ENCODE results near the gene REM1. TPM values are rescaled to one million over a fixed set of nuclear protein-coding genes. Genes with fewer than 3 reads are reported as not detected.

REM1 gene
- total RNA-seq, 1 donor from 2014 or later: not detected

GRCh38 chr20:31440012-31440659 is 35.0 kb upstream of the REM1 start, which contains the start of gene DEFB123:
TSS of gene DEFB123 (plus strand) at chr20:31440632. CDS start at chr20:31440699, 67 bp downstream.
- H3K36me3 Mint-ChIP-seq (ENCODE audit: unreplicated experiment): no peaks in the 10 kb centered on the region
- no peak within 1 kb of the TSS for H3K4me3 Mint-ChIP-seq (ENCODE audit: unreplicated experiment)
- TF ChIP-seq CTCF (IDR thresholded peaks at IDR 0.05): no peak
- H3K27me3 Mint-ChIP-seq (ENCODE audit: unreplicated experiment): peaks cover 3% of the 10 kb centered on the region
- no peak for DNase-seq (ENCODE audit: extremely low spot score, unreplicated experiment)
- no peak within 1 kb of the TSS for H3K27ac Mint-ChIP-seq (ENCODE audit: unreplicated experiment)
- H3K9me3 Mint-ChIP-seq (ENCODE audit: unreplicated experiment): no peaks in the 10 kb centered on the region
- no peaks in the 10 kb centered on the region for H3K4me1 Mint-ChIP-seq (ENCODE audit: unreplicated experiment)

GRCh38 chr20:31446084-31446819 is 28.8 kb upstream of the REM1 start:
- no peaks in the 10 kb centered on the region for H3K4me1 Mint-ChIP-seq (ENCODE audit: unreplicated experiment)
- no peaks in the 10 kb centered on the region for H3K9me3 Mint-ChIP-seq (ENCODE audit: unreplicated experiment)
- peaks cover 5% of the 10 kb centered on the region for H3K27me3 Mint-ChIP-seq (ENCODE audit: unreplicated experiment)
- no peak for TF ChIP-seq CTCF (IDR thresholded peaks at IDR 0.05)
- H3K4me3 Mint-ChIP-seq (ENCODE audit: unreplicated experiment): no peak overlapping the region
- no peak for DNase-seq (ENCODE audit: extremely low spot score, unreplicated experiment)
- H3K27ac Mint-ChIP-seq (ENCODE audit: unreplicated experiment): no peak overlapping the region
- no peaks in the 10 kb centered on the region for H3K36me3 Mint-ChIP-seq (ENCODE audit: unreplicated experiment)

- no peak for DNase-seq (ENCODE audit: extremely low spot score, unreplicated experiment)
- no peak for TF ChIP-seq CTCF (IDR thresholded peaks at IDR 0.05)
- Mint-ChIP-seq H3K27ac (ENCODE audit: unreplicated experiment) (no peak overlapping the region), H3K4me1 (ENCODE audit: unreplicated experiment) (no peaks in the 10 kb centered on the region), H3K4me3 (ENCODE audit: unreplicated experiment) (no peak overlapping the region), H3K27me3 (ENCODE audit: unreplicated experiment) (peaks cover 7% of the 10 kb centered on the region), H3K36me3 (ENCODE audit: unreplicated experiment) (no peaks in the 10 kb centered on the region), H3K9me3 (ENCODE audit: unreplicated experiment) (no peaks in the 10 kb centered on the region)
Observed at GRCh38 chr20:31449511-31450414, 25.3 kb upstream of the REM1 start.

- Mint-ChIP-seq H3K9me3 (ENCODE audit: unreplicated experiment) (no peaks in the 10 kb centered on the region), H3K27ac (ENCODE audit: unreplicated experiment) (no peak overlapping the region), H3K4me3 (ENCODE audit: unreplicated experiment) (no peak overlapping the region), H3K27me3 (ENCODE audit: unreplicated experiment) (peaks cover 3% of the 10 kb centered on the region), H3K4me1 (ENCODE audit: unreplicated experiment) (no peaks in the 10 kb centered on the region), H3K36me3 (ENCODE audit: unreplicated experiment) (no peaks in the 10 kb centered on the region)
- TF ChIP-seq CTCF (IDR thresholded peaks at IDR 0.05): no peak
- no peak for DNase-seq (ENCODE audit: extremely low spot score, unreplicated experiment)
Observed at GRCh38 chr20:31452575-31452974, 22.5 kb upstream of the REM1 start.

Data from osteocyte (in vitro differentiated cells).